NB4 (cell line): ENCODE results near the gene TPST1.

Source experiments
- CTCF ChIP-seq: IDR thresholded peaks from one replicate; pipeline ENCODE4 v1.5.1; 2012; ENCODE audit warnings: low read depth, low read length
- MAX ChIP-seq: IDR thresholded peaks from 2 replicates; pipeline ENCODE4 v1.6.1; 2011; ENCODE audit warnings: low read depth, low read length
- MYC ChIP-seq: IDR thresholded peaks from 2 replicates; pipeline ENCODE4 v1.6.1; 2011; ENCODE audit warnings: low read depth, low read length
- POLR2A ChIP-seq: IDR thresholded peaks from 2 replicates; pipeline ENCODE4 v1.6.1; 2011; ENCODE audit warnings: mild to moderate bottlenecking; ENCODE audit not compliant: insufficient read length; ENCODE audit errors: extremely low read depth

GRCh38 chr7:66357087-66357486, 152.0 kb downstream of the TPST1 start:
- TF ChIP-seq CTCF (no peak), POLR2A (no peak), MYC (no peak), MAX (no peak)
